ACC112 (cell line): ENCODE data around the gene CMTM4.
A peak's percentile ranks its signal among the peaks of the same experiment; 100 is the strongest.
"Not testable (repeated sequence)": the region's sequence is repeated elsewhere in the genome, so short reads cannot be mapped to it uniquely, and the experiment has no call there.

Experiments
- H2AFZ ChIP-seq: fragments of 200-600 bp; sonication (generic); one replicate; pipeline ENCODE4 v1.6.0; 2017; ENCODE audit warnings: antibody characterized with exemption, low read length; ENCODE audit not compliant: unreplicated experiment
- H3K27ac ChIP-seq: fragments of 200-600 bp; sonication (generic); 2 replicates; pipeline ENCODE4 v1.5.1; 2014; ENCODE audit warnings: low read depth, mild to moderate bottlenecking, antibody characterized with exemption, low read length, moderate library complexity
- H3K27me3 ChIP-seq: fragments of 200-600 bp; sonication (generic); 2 replicates; pipeline ENCODE4 v1.6.1; 2014; ENCODE audit warnings: mild to moderate bottlenecking, antibody characterized with exemption, low read length, moderate library complexity, mixed read lengths; ENCODE audit not compliant: insufficient read depth
- H3K36me3 ChIP-seq: fragments of 200-600 bp; sonication (generic); 2 replicates; pipeline ENCODE4 v1.6.1; 2016; ENCODE audit warnings: mild to moderate bottlenecking, antibody characterized with exemption, low read length, moderate library complexity, mixed read lengths; ENCODE audit not compliant: insufficient read depth
- H3K4me1 ChIP-seq: fragments of 200-600 bp; sonication (generic); one replicate; pipeline ENCODE4 v1.6.1; 2016; ENCODE audit warnings: low read length, mixed read lengths; ENCODE audit not compliant: insufficient read depth, unreplicated experiment, control insufficient read depth
- H3K4me3 ChIP-seq: fragments of 200-600 bp; sonication (generic); 2 replicates; pipeline ENCODE4 v1.5.1; 2014; ENCODE audit warnings: mild to moderate bottlenecking, low read depth, low read length
- H3K79me2 ChIP-seq: fragments of 200-600 bp; sonication (generic); one replicate; pipeline ENCODE4 v1.6.0; 2016; ENCODE audit warnings: low read length; ENCODE audit not compliant: control insufficient read depth, unreplicated experiment, insufficient read depth

CMTM4 gene

DNA sequence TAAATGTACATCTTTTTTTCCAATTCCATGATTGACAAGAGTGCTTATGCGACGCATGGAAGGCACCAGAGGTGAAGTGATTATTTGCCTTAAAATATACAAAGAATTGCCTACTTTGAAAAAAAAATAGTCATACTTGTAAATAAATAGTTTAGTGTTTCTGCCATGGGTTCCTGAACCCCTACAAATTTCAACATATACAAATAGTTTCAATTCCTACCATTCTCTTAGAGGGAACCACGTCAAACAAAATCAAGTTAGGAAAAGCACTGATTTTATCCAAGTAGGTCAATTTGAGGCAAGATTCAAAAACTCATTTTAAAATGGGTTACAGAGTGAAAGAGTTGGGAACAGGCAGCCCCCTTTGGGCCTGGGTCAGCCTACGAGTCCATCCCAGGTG is 80.4 kb downstream of the CMTM4 start:
- Histone ChIP-seq H3K4me3 (no peak overlapping the region), H3K27me3 (no peaks in the 10 kb centered on the region), H3K36me3 (no peaks in the 10 kb centered on the region; the same call in 1 of the 2 replicates), H3K79me2 (no peaks in the 10 kb centered on the region), H2AFZ (no peak overlapping the region), H3K27ac (peak overlapping the region; percentile 98; the same call in 1 of the 2 replicates), H3K4me1 (peaks cover 52% of the 10 kb centered on the region)

DNA sequence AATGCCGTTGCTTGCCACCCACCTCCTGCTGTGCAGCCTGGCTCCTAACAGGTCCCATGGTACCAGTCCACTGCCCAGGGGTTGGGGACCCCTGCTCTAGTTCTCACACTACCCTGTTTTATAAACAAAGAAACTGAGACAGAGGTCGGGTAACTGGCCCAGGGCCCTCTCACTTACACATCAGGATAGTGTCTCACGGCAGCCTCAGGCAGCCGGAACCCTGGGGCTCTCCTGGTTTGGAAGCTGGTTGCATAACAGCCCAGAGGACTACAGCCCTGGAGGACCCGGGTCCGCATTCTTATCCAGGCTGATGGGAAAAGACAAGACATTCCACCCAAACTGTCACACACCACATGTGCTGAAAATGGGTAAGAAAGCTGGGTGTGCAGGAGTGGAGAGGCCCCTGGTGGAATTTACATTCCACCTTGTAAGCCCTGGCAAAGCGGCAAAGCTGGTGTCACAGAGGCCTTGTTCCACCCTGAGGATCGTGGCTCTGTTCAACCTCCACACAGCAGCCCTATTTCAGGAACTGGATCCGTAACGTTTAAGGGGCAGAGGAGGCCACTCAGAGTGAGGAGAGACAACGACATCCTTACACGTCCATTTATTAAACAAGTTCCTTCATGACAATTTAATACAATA is 82.3 kb downstream of the CMTM4 start:
- H3K4me3 ChIP-seq: no peak overlapping the region
- peaks cover 33% of the 10 kb centered on the region for H3K4me1 ChIP-seq
- no peak overlapping the region for H2AFZ ChIP-seq
- no peaks in the 10 kb centered on the region for H3K27me3 ChIP-seq
- H3K27ac ChIP-seq: no peak overlapping the region
- peaks cover 4% of the 10 kb centered on the region for H3K79me2 ChIP-seq
- peaks cover 3% of the 10 kb centered on the region; the same call in 1 of the 2 replicates for H3K36me3 ChIP-seq

GRCh38 chr16:66612422-66612821 is 84.1 kb downstream of the CMTM4 start:
- no peak overlapping the region for H3K27ac ChIP-seq
- peaks cover 12% of the 10 kb centered on the region for H3K79me2 ChIP-seq
- peaks cover 4% of the 10 kb centered on the region; the same call in 1 of the 2 replicates for H3K36me3 ChIP-seq
- no peak overlapping the region for H2AFZ ChIP-seq
- no peak overlapping the region for H3K4me3 ChIP-seq
- H3K27me3 ChIP-seq: no peaks in the 10 kb centered on the region
- H3K4me1 ChIP-seq: peaks cover 26% of the 10 kb centered on the region

DNA sequence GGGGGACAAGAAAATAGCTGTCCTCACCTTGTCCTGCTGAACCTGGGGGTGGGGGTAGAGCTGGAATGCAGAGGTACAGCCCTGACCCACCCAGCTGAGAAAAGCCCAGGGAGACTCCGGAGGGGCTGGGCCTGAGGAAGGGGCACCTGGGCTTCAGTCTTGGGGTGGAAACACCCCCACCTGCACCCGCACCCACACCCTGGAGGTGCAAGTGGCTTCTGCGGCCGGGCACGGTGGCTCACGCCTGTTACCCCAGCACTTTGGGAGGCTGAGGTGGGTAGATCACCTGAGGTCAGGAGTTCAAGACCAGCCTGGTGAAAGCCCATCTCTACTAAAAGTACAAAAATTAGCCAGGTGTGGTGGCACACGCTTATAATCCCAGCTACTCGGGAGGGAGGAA is 84.6 kb downstream of the CMTM4 start:
- H3K4me1 ChIP-seq: peaks cover 21% of the 10 kb centered on the region
- H3K36me3 ChIP-seq, H2AFZ ChIP-seq, H3K4me3 ChIP-seq, H3K27ac ChIP-seq, H3K27me3 ChIP-seq: not testable (repeated sequence)
- peaks cover 17% of the 10 kb centered on the region for H3K79me2 ChIP-seq

GRCh38 chr16:66610111-66610820 is 86.3 kb downstream of the CMTM4 start:
- no peak overlapping the region for H3K27ac ChIP-seq
- H3K4me1 ChIP-seq: peaks cover 16% of the 10 kb centered on the region
- no peaks in the 10 kb centered on the region for H3K27me3 ChIP-seq
- H3K36me3 ChIP-seq: peaks cover 4% of the 10 kb centered on the region; the same call in 1 of the 2 replicates
- H3K79me2 ChIP-seq: peaks cover 33% of the 10 kb centered on the region
- no peak overlapping the region for H2AFZ ChIP-seq
- no peak overlapping the region for H3K4me3 ChIP-seq

GRCh38 chr16:66609139-66609510 is 87.4 kb downstream of the CMTM4 start:
- Histone ChIP-seq H2AFZ (no peak overlapping the region), H3K36me3 (peaks cover 4% of the 10 kb centered on the region; the same call in 1 of the 2 replicates), H3K79me2 (peaks cover 39% of the 10 kb centered on the region), H3K27me3 (no peaks in the 10 kb centered on the region), H3K4me3 (no peak overlapping the region), H3K4me1 (peaks cover 16% of the 10 kb centered on the region), H3K27ac (peak overlapping the region; percentile 47)

- Histone ChIP-seq H3K79me2 (peaks cover 39% of the 10 kb centered on the region), H3K36me3 (peaks cover 4% of the 10 kb centered on the region; the same call in 1 of the 2 replicates), H3K27me3 (no peaks in the 10 kb centered on the region), H3K27ac (peak overlapping the region; percentile 47), H3K4me1 (peaks cover 21% of the 10 kb centered on the region), H2AFZ (no peak overlapping the region), H3K4me3 (no peak overlapping the region)
Measured at GRCh38 chr16:66608241-66609138, 88.1 kb downstream of the CMTM4 start.

- Histone ChIP-seq H3K79me2 (peaks cover 39% of the 10 kb centered on the region), H3K4me1 (peaks cover 21% of the 10 kb centered on the region), H3K36me3 (peaks cover 4% of the 10 kb centered on the region; the same call in 1 of the 2 replicates), H3K4me3 (peak overlapping the region; percentile 94), H2AFZ (no peak overlapping the region), H3K27ac (peak overlapping the region; percentile 38; the same call in 1 of the 2 replicates), H3K27me3 (no peaks in the 10 kb centered on the region)
Measured at GRCh38 chr16:66605979-66606751, 90.4 kb downstream of the CMTM4 start.

DNA sequence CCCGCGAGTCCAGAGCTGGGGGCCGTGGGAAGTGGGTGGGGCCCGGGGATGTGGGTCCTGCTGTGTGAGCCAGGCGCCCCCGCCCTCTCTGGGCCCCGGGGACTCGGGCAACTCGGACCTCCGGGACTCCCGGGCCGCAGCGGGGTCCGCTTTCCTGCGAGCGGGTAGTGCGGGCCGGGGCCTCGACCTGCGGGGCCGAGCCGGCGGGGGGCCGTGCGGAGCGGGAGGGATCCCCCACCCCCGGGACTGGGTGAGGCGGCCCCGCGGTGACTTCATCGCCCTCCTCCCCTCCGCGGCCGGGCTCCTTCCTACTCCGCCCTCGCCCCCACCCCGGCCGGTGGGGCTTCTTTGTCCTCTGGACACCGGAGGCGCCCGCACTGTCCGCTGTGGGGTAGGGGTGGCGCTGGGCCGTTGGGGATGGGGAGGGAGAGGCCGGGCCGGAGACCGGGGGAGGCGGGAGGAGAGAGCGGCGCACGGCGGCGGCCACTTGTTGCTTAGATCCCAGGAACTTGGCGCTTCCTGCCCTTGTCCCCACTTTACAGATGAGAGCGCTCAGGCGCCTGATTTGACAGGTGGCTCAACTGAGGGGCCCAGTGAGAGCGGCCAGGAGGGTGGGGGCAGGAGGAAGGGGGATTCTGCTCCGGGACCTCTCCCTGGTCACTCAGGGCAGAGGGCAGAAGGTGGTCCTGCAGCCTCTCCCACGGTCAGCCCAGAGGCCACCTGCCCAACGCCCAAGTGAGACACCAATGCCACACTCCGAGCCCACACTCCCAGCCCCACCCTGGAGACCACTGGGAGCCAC is 91.2 kb downstream of the CMTM4 start:
- H3K27ac ChIP-seq: peak overlapping the region; percentile 38; the same call in 1 of the 2 replicates
- H3K4me1 ChIP-seq: peaks cover 21% of the 10 kb centered on the region

More for the DNA sequence above, 91.2 kb downstream of the CMTM4 start:
- Histone ChIP-seq H3K36me3 (peaks cover 4% of the 10 kb centered on the region; the same call in 1 of the 2 replicates), H2AFZ (peak overlapping the region; percentile 92), H3K79me2 (peaks cover 39% of the 10 kb centered on the region), H3K4me3 (peak overlapping the region; percentile 94), H3K27me3 (0 out of 2 replicates have a peak, but pooled peaks cover 2% of the 10 kb centered on the region)
